ENCODE results near the gene GNAI3.

GNAI3 gene

GRCh38 chr1:109634292-109634691, 85.9 kb downstream of the GNAI3 start:
- no peaks in the 10 kb centered on the region for H3K79me2 ChIP-seq (ENCODE audit: insufficient read depth, low read length)
- H3K4me1 ChIP-seq (ENCODE audit: insufficient read depth, low read length, severe bottlenecking): no peaks in the 10 kb centered on the region
- H3K9ac ChIP-seq (ENCODE audit: low read length): no peak overlapping the region
- no peaks in the 10 kb centered on the region for H3K9me2 ChIP-seq (ENCODE audit: low read depth, low read length)
- H4K20me1 ChIP-seq (ENCODE audit: insufficient read depth, low read length): no peaks in the 10 kb centered on the region
- H3K4me3 ChIP-seq (ENCODE audit: low read depth, low read length, poor library complexity, severe bottlenecking): no peak overlapping the region
- H3K9me3 ChIP-seq (ENCODE audit: low read length): no peaks in the 10 kb centered on the region
- H2AFZ ChIP-seq (ENCODE audit: low read length): no peak overlapping the region
- TF ChIP-seq CTCF (IDR thresholded peaks at IDR 0.05; ENCODE audit: low read length) (no peak), EZH2 (IDR thresholded peaks at IDR 0.05; ENCODE audit: borderline replicate concordance, low read length) (no peak)
- no peak overlapping the region for H3K4me2 ChIP-seq (ENCODE audit: low read length)
- no peaks in the 10 kb centered on the region for H3F3A ChIP-seq (ENCODE audit: insufficient read depth, low read length)
- no peaks in the 10 kb centered on the region for H3K27me3 ChIP-seq (ENCODE audit: insufficient read depth, low read length)
- peaks cover 28% of the 10 kb centered on the region; the same call in 1 of the 2 replicates for H3K36me3 ChIP-seq (ENCODE audit: insufficient read depth, low read length)
- H3K27ac ChIP-seq (ENCODE audit: low read depth, low read length, poor library complexity, severe bottlenecking): no peak overlapping the region

- Histone ChIP-seq H2AFZ (ENCODE audit: low read length) (no peak overlapping the region), H3K9me3 (ENCODE audit: low read length) (no peaks in the 10 kb centered on the region), H3K27ac (ENCODE audit: low read depth, low read length, poor library complexity, severe bottlenecking) (no peak overlapping the region), H3K79me2 (ENCODE audit: insufficient read depth, low read length) (no peaks in the 10 kb centered on the region), H4K20me1 (ENCODE audit: insufficient read depth, low read length) (no peaks in the 10 kb centered on the region), H3K4me2 (ENCODE audit: low read length) (no peak overlapping the region), H3K9me2 (ENCODE audit: low read depth, low read length) (no peaks in the 10 kb centered on the region), H3F3A (ENCODE audit: insufficient read depth, low read length) (no peaks in the 10 kb centered on the region), H3K4me1 (ENCODE audit: insufficient read depth, low read length, severe bottlenecking) (no peaks in the 10 kb centered on the region), H3K4me3 (ENCODE audit: low read depth, low read length, poor library complexity, severe bottlenecking) (no peak overlapping the region), H3K9ac (ENCODE audit: low read length) (no peak overlapping the region), H3K27me3 (ENCODE audit: insufficient read depth, low read length) (no peaks in the 10 kb centered on the region), H3K36me3 (ENCODE audit: insufficient read depth, low read length) (peaks cover 21% of the 10 kb centered on the region; the same call in 1 of the 2 replicates)
- TF ChIP-seq EZH2 (IDR thresholded peaks at IDR 0.05; ENCODE audit: borderline replicate concordance, low read length): no peak
- no peak for TF ChIP-seq CTCF (IDR thresholded peaks at IDR 0.05; ENCODE audit: low read length)
Observed at GRCh38 chr1:109634771-109635750, 86.6 kb downstream of the GNAI3 start.

- peaks cover 17% of the 10 kb centered on the region; the same call in 1 of the 2 replicates for H3K36me3 ChIP-seq (ENCODE audit: insufficient read depth, low read length)
- no peaks in the 10 kb centered on the region for H4K20me1 ChIP-seq (ENCODE audit: insufficient read depth, low read length)
- H3K27ac ChIP-seq (ENCODE audit: low read depth, low read length, poor library complexity, severe bottlenecking): no peak overlapping the region
- no peak overlapping the region for H2AFZ ChIP-seq (ENCODE audit: low read length)
- no peaks in the 10 kb centered on the region for H3F3A ChIP-seq (ENCODE audit: insufficient read depth, low read length)
- no peak overlapping the region for H3K4me2 ChIP-seq (ENCODE audit: low read length)
- H3K9me2 ChIP-seq (ENCODE audit: low read depth, low read length): no peaks in the 10 kb centered on the region
- no peaks in the 10 kb centered on the region for H3K9me3 ChIP-seq (ENCODE audit: low read length)
- no peak overlapping the region for H3K9ac ChIP-seq (ENCODE audit: low read length)
- H3K79me2 ChIP-seq (ENCODE audit: insufficient read depth, low read length): no peaks in the 10 kb centered on the region
- H3K27me3 ChIP-seq (ENCODE audit: insufficient read depth, low read length): no peaks in the 10 kb centered on the region
- TF ChIP-seq CTCF (IDR thresholded peaks at IDR 0.05; ENCODE audit: low read length) (no peak), EZH2 (IDR thresholded peaks at IDR 0.05; ENCODE audit: borderline replicate concordance, low read length) (no peak)
- no peak overlapping the region for H3K4me3 ChIP-seq (ENCODE audit: low read depth, low read length, poor library complexity, severe bottlenecking)
- no peaks in the 10 kb centered on the region for H3K4me1 ChIP-seq (ENCODE audit: insufficient read depth, low read length, severe bottlenecking)
Observed at GRCh38 chr1:109635862-109636200, 87.4 kb downstream of the GNAI3 start.
